ENCODE measurements around the gene ZPBP.

Gene ZPBP

DNA sequence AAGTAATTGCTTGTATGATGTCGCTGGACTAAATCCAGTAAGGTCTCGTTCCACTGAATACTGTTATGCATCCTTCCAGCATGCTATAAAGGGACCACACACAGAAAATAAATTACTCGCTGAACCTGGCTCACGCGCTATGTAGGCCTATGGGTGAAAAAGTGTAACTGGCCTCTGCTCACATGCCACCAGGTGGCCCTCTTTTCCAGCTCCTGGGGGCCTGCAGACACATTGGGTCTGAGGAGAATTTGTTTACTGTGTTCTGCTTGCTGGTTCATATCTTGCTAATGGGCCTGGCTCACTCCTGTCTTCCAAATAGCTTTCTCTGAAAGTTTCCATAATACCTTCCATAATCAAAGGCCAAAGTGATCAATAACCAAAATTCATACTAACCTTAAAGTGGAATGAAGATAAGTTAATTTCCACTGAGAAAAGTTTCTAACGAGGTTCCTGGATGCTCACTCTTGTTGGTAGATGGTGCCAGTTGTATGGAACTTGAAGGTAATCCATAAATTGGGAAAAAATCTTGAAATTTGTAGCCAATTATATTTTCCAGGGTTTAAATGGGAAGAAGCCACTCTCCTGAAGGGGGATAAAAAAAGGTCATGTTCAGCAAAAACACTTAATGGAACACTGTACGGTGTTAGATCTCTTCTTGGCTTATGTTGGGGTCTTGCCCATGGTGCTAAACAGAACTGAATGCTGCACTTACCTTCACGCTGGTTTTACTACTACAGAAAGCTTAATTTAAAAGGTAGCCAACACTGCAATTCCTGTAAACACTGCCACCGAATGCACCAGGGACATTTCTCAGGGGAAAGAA lies 27.0 kb upstream of the ZPBP start:
- TF ChIP-seq GLIS3 (CRISPR knock-in tag; IDR thresholded peaks at IDR 0.05) (no peak), OSR1 (CRISPR knock-in tag; IDR thresholded peaks at IDR 0.05) (no peak)
- ATAC-seq = peak; percentile 43; the same call in 1 of the 3 replicates

DNA sequence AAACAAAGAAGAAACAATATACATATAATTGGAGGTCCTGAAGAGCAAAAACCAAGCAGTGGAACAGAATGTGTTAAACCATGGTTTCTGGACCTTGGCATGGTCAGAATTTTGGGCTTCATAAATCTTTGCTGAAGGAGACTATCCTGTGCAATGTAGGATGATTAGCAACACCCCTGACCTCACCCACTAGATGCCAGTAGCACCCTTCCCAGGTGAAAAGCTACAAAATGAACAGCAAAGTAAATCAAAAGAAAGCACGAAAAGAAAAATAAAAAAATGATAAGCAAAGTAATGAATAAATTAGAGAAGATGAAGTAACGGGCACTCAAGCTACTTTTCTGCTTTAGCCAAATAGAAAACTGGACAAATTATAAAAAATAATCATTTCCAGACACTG lies 19.2 kb upstream of the ZPBP start:
- ATAC-seq = no peak
- TF ChIP-seq ARNTL (CRISPR knock-in tag; IDR thresholded peaks at IDR 0.05; ENCODE audit: borderline replicate concordance, low read depth) (no peak), ZFP3 (CRISPR knock-in tag; IDR thresholded peaks at IDR 0.05) (no peak), TCF4 (CRISPR knock-in tag; IDR thresholded peaks at IDR 0.05; ENCODE audit: borderline replicate concordance) (no peak), PPARA (CRISPR knock-in tag; IDR thresholded peaks at IDR 0.05; ENCODE audit: borderline replicate concordance) (no peak), RARB (CRISPR knock-in tag; IDR thresholded peaks at IDR 0.05) (no peak), ZNF8 (CRISPR knock-in tag; IDR thresholded peaks at IDR 0.05) (no peak), GLIS3 (CRISPR knock-in tag; IDR thresholded peaks at IDR 0.05) (no peak)
- TF ChIP-seq, protein P1, sequence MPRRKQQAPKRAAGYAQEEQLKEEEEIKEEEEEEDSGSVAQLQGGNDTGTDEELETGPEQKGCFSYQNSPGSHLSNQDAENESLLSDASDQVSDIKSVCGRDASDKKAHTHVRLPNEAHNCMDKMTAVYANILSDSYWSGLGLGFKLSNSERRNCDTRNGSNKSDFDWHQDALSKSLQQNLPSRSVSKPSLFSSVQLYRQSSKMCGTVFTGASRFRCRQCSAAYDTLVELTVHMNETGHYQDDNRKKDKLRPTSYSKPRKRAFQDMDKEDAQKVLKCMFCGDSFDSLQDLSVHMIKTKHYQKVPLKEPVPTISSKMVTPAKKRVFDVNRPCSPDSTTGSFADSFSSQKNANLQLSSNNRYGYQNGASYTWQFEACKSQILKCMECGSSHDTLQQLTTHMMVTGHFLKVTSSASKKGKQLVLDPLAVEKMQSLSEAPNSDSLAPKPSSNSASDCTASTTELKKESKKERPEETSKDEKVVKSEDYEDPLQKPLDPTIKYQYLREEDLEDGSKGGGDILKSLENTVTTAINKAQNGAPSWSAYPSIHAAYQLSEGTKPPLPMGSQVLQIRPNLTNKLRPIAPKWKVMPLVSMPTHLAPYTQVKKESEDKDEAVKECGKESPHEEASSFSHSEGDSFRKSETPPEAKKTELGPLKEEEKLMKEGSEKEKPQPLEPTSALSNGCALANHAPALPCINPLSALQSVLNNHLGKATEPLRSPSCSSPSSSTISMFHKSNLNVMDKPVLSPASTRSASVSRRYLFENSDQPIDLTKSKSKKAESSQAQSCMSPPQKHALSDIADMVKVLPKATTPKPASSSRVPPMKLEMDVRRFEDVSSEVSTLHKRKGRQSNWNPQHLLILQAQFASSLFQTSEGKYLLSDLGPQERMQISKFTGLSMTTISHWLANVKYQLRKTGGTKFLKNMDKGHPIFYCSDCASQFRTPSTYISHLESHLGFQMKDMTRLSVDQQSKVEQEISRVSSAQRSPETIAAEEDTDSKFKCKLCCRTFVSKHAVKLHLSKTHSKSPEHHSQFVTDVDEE (CRISPR knock-in tag; IDR thresholded peaks at IDR 0.05) = no peak
- TF ChIP-seq, protein P2, sequence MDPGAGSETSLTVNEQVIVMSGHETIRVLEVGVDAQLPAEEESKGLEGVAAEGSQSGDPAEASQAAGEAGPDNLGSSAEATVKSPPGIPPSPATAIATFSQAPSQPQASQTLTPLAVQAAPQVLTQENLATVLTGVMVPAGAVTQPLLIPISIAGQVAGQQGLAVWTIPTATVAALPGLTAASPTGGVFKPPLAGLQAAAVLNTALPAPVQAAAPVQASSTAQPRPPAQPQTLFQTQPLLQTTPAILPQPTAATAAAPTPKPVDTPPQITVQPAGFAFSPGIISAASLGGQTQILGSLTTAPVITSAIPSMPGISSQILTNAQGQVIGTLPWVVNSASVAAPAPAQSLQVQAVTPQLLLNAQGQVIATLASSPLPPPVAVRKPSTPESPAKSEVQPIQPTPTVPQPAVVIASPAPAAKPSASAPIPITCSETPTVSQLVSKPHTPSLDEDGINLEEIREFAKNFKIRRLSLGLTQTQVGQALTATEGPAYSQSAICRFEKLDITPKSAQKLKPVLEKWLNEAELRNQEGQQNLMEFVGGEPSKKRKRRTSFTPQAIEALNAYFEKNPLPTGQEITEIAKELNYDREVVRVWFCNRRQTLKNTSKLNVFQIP (CRISPR knock-in tag; IDR thresholded peaks at IDR 0.05; ENCODE audit: borderline replicate concordance, low read depth) = no peak
- TF ChIP-seq, protein P3, sequence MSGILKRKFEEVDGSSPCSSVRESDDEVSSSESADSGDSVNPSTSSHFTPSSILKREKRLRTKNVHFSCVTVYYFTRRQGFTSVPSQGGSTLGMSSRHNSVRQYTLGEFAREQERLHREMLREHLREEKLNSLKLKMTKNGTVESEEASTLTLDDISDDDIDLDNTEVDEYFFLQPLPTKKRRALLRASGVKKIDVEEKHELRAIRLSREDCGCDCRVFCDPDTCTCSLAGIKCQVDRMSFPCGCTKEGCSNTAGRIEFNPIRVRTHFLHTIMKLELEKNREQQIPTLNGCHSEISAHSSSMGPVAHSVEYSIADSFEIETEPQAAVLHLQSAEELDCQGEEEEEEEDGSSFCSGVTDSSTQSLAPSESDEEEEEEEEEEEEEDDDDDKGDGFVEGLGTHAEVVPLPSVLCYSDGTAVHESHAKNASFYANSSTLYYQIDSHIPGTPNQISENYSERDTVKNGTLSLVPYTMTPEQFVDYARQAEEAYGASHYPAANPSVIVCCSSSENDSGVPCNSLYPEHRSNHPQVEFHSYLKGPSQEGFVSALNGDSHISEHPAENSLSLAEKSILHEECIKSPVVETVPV (CRISPR knock-in tag; IDR thresholded peaks at IDR 0.05) = no peak

DNA sequence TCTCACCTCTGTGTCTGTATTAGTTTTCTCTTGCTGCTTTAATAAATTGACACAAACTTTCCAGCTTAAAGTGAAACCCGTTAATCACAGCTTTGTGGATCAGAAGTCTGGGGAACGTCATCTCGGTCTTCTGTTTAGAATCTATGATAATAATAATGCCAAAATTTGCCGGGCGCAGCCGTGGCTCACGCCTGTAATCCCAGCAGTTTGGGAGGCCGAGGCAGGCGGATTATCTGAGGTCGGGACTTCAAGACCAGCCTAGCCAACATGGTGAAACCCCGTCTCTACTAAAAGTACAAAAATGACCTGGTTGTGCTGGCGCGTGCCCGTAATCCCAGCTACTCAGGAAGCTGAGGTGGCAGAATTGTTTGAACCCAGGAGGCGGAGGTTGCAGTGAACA lies 8.8 kb upstream of the ZPBP start:
- TF ChIP-seq ZNF8 (CRISPR knock-in tag; IDR thresholded peaks at IDR 0.05) (no peak), ZFP3 (CRISPR knock-in tag; IDR thresholded peaks at IDR 0.05) (no peak), ISL1 (CRISPR knock-in tag; IDR thresholded peaks at IDR 0.05) (no peak), ZNF565 (CRISPR knock-in tag; conservative IDR thresholded peaks at IDR 0.05; ENCODE audit: low read depth) (no peak), ARNTL (CRISPR knock-in tag; IDR thresholded peaks at IDR 0.05; ENCODE audit: borderline replicate concordance, low read depth) (no peak), PPARA (CRISPR knock-in tag; IDR thresholded peaks at IDR 0.05; ENCODE audit: borderline replicate concordance) (no peak), CSDC2 (CRISPR knock-in tag; IDR thresholded peaks at IDR 0.05) (no peak), BACH2 (CRISPR knock-in tag; IDR thresholded peaks at IDR 0.05; ENCODE audit: borderline replicate concordance) (no peak), SNAI2 (CRISPR knock-in tag; IDR thresholded peaks at IDR 0.05) (no peak), GLIS3 (CRISPR knock-in tag; IDR thresholded peaks at IDR 0.05) (no peak), OSR1 (CRISPR knock-in tag; IDR thresholded peaks at IDR 0.05) (no peak), TOX (CRISPR knock-in tag; IDR thresholded peaks at IDR 0.05; ENCODE audit: borderline replicate concordance) (no peak), ZC3H10 (CRISPR knock-in tag; IDR thresholded peaks at IDR 0.05) (no peak)
- TF ChIP-seq, protein P2 (CRISPR knock-in tag; IDR thresholded peaks at IDR 0.05; ENCODE audit: borderline replicate concordance, low read depth) = no peak
- TF ChIP-seq, protein P3 (CRISPR knock-in tag; IDR thresholded peaks at IDR 0.05) = no peak
- ATAC-seq = no peak
